ENCODE data around the gene PACRGL. TPM values are rescaled to one million over a fixed set of nuclear protein-coding genes. Genes with fewer than 3 reads are reported as not detected.

The PACRGL gene
- total RNA-seq, 4 donors from 2014 or later, result 20.5 to 45.8 (median 30.4) TPM

DNA sequence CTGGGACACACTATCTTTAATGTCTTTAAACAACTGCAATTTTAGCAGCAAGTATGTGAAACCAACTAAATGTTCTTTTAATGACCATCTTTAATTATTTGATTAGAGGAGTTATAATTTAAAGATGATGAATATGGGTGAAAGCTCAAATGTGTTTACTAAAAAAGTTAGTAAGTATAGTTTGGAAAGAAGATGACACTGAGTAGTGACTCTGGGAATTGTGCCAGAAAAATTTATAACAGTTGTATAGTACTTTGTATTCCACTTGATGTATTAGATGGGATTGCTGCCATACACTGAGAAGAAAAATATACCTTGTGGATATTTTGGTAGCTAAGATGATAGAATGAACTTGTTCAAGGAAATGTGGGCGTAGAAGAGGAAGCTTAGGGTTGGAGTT is 19.5 kb upstream of the PACRGL start:
- DNase-seq (ENCODE audit: low spot score in 2 of 2), result no peak
- H3K27me3 ChIP-seq, result peaks cover 6% of the 10 kb centered on the region
- TF ChIP-seq EP300 (IDR thresholded peaks at IDR 0.05) (no peak), POLR2A (IDR thresholded peaks at IDR 0.05) (no peak), POLR2AphosphoS5 (IDR thresholded peaks at IDR 0.05) (no peak)
- TF ChIP-seq, protein P1, sequence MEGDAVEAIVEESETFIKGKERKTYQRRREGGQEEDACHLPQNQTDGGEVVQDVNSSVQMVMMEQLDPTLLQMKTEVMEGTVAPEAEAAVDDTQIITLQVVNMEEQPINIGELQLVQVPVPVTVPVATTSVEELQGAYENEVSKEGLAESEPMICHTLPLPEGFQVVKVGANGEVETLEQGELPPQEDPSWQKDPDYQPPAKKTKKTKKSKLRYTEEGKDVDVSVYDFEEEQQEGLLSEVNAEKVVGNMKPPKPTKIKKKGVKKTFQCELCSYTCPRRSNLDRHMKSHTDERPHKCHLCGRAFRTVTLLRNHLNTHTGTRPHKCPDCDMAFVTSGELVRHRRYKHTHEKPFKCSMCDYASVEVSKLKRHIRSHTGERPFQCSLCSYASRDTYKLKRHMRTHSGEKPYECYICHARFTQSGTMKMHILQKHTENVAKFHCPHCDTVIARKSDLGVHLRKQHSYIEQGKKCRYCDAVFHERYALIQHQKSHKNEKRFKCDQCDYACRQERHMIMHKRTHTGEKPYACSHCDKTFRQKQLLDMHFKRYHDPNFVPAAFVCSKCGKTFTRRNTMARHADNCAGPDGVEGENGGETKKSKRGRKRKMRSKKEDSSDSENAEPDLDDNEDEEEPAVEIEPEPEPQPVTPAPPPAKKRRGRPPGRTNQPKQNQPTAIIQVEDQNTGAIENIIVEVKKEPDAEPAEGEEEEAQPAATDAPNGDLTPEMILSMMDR (IDR thresholded peaks at IDR 0.05), result no peak
- 64% methylated on average over 1 of the region's 1 CpG for WGBS
- H3K4me1 ChIP-seq, result no peaks in the 10 kb centered on the region
- H3K27ac ChIP-seq, result no peak overlapping the region
- no peak overlapping the region for H3K4me3 ChIP-seq
- no peaks in the 10 kb centered on the region for H3K9me3 ChIP-seq
- H3K36me3 ChIP-seq, result no peaks in the 10 kb centered on the region

GRCh38 chr4:20681271-20681670 is 19.0 kb upstream of the PACRGL start:
- DNase-seq (ENCODE audit: low spot score in 2 of 2), result no peak
- Histone ChIP-seq H3K4me3 (no peak overlapping the region), H3K27ac (no peak overlapping the region), H3K9me3 (no peaks in the 10 kb centered on the region), H3K36me3 (no peaks in the 10 kb centered on the region), H3K4me1 (no peaks in the 10 kb centered on the region), H3K27me3 (peaks cover 6% of the 10 kb centered on the region)
- 59% methylated on average over 1 of the region's 1 CpG for WGBS
- TF ChIP-seq POLR2A (IDR thresholded peaks at IDR 0.05), result no peak
- TF ChIP-seq, protein P1 (IDR thresholded peaks at IDR 0.05), result no peak
- no peak for TF ChIP-seq EP300 (IDR thresholded peaks at IDR 0.05)

DNA sequence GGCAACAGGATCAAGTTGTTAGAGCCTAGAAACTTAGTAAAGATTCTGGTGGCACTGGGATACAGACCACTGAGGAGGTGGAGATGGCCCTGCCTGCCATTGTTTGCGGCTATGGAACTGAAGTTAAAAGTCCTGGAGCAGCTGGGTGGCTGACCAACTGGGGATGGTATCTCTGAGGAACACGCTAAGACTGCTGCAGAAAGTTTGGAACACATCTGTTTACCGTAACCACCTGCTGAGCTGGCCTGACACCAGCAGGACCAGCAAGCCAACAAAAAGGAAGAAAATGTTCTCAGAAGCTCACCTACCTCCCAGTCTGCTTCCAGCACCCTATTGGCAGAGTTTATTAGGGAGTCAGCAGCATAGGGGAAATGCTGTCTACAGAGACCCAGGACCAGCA is 17.4 kb upstream of the PACRGL start:
- WGBS, result 72% methylated on average over 3 of the region's 3 CpGs
- no peak for TF ChIP-seq EP300 (IDR thresholded peaks at IDR 0.05)
- TF ChIP-seq, protein P1 (IDR thresholded peaks at IDR 0.05), result no peak
- TF ChIP-seq POLR2AphosphoS5 (IDR thresholded peaks at IDR 0.05), result no peak
- no peak for TF ChIP-seq POLR2A (IDR thresholded peaks at IDR 0.05)
- H3K4me1 ChIP-seq, result no peaks in the 10 kb centered on the region
- H3K9me3 ChIP-seq, result no peaks in the 10 kb centered on the region
- H3K27me3 ChIP-seq, result no peaks in the 10 kb centered on the region
- H3K36me3 ChIP-seq, result no peaks in the 10 kb centered on the region
- H3K4me3 ChIP-seq, result no peak overlapping the region
- H3K27ac ChIP-seq, result no peak overlapping the region
- no peak for DNase-seq (ENCODE audit: low spot score in 2 of 2)

DNA sequence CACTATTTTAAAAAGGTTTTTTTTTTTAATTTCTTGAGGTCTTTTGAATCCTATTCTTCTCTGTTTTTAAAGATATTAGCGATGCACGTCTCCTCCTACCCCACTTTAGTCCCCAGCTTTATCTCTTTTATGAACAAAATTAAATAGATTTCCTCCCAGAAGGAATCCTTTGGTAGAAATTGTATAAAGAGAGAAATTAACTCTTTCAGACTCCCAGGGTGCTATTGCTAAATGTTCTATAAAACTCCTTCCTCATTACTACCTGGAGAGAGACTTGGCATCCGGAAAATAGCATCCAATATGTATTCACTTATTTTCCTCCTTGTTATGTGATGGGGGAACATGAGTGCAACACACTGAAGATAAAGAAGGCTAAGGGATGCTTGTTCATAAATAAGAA is 16.5 kb upstream of the PACRGL start:
- Histone ChIP-seq H3K36me3 (no peaks in the 10 kb centered on the region), H3K27ac (no peak overlapping the region), H3K27me3 (no peaks in the 10 kb centered on the region), H3K9me3 (no peaks in the 10 kb centered on the region), H3K4me3 (no peak overlapping the region), H3K4me1 (no peaks in the 10 kb centered on the region)
- no peak for DNase-seq (ENCODE audit: low spot score in 2 of 2)
- TF ChIP-seq POLR2A (IDR thresholded peaks at IDR 0.05), result no peak
- WGBS, result 81% methylated on average over 3 of the region's 3 CpGs

- DNase-seq (ENCODE audit: low spot score in 2 of 2), result no peak
- no peaks in the 10 kb centered on the region for H3K4me1 ChIP-seq
- H3K27me3 ChIP-seq, result no peaks in the 10 kb centered on the region
- H3K36me3 ChIP-seq, result no peaks in the 10 kb centered on the region
- WGBS, result 27% methylated on average over 6 of the region's 6 CpGs
- H3K9me3 ChIP-seq, result no peaks in the 10 kb centered on the region
- TF ChIP-seq, protein P1 (IDR thresholded peaks at IDR 0.05), result peak in 1 of 2 donors; percentile 30
- TF ChIP-seq EP300 (IDR thresholded peaks at IDR 0.05), result no peak
- H3K27ac ChIP-seq, result no peak overlapping the region
- no peak overlapping the region for H3K4me3 ChIP-seq
Measured at GRCh38 chr4:20684852-20685763, 15.2 kb upstream of the PACRGL start.

Data from suprapubic skin (tissue), 4 donors.